ENCODE measurements around the gene RHOT2. TPM values are rescaled to one million over a fixed set of nuclear protein-coding genes. Genes with fewer than 3 reads are reported as not detected.
A peak's percentile ranks its signal among the peaks of the same experiment; 100 is the strongest.

Gene RHOT2
- total RNA-seq, 1 donor from 2014 or later = 34.0 TPM

DNA sequence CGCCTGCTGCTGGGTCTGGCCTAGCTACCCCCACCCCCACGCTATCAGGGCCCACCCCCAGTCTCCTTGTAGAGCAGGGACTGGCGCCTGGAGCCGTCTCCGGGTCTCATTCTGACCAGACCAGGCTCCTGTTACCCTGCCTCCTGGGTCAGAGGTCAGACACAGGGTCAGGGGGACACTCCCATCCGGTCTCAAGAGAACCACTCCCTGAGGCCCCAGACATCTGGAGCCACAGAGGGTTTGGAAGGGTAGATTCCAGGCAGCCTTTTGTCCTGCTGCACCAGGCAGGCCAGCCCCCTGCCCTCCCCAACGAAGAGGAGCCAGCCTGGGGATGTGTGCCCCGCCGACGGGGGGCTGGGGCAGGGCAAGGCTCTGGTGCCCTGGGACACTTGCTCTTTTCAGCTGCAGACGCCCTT, 38.1 kb upstream of the RHOT2 start:
- H3K36me3 ChIP-seq = no peaks in the 10 kb centered on the region
- H4K20me1 ChIP-seq (ENCODE audit: low read depth) = peaks cover 35% of the 10 kb centered on the region
- peaks cover 26% of the 10 kb centered on the region for H3K4me1 ChIP-seq
- H3K27ac Mint-ChIP-seq = peak overlapping the region; percentile 97
- H3K27ac ChIP-seq = peak overlapping the region; percentile 89
- H3K79me2 ChIP-seq (ENCODE audit: low read depth) = peaks cover 1% of the 10 kb centered on the region
- peak overlapping the region; percentile 64 for H3K4me3 ChIP-seq
- no peaks in the 10 kb centered on the region for H3K9me3 Mint-ChIP-seq
- H3K4me1 Mint-ChIP-seq = peaks cover 22% of the 10 kb centered on the region
- DNase-seq (ENCODE audit: low spot score) = peak; percentile 91
- H3K27me3 Mint-ChIP-seq (ENCODE audit: insufficient read depth, low read depth) = peaks cover 5% of the 10 kb centered on the region
- no peak overlapping the region for H3K9ac ChIP-seq
- H3K27me3 ChIP-seq = no peaks in the 10 kb centered on the region
- H3F3A ChIP-seq (ENCODE audit: low read depth) = peaks cover 24% of the 10 kb centered on the region
- H2AFZ ChIP-seq (replicated peaks) = no peak overlapping the region
- H3K9me3 ChIP-seq (ENCODE audit: low read depth) = no peaks in the 10 kb centered on the region
- H3K4me2 ChIP-seq = peak overlapping the region; percentile 93
- TF ChIP-seq EZH2phosphoT487 (IDR thresholded peaks at IDR 0.05) (no peak), EZH2 (IDR thresholded peaks at IDR 0.05) (no peak)
- TF ChIP-seq, protein P1, sequence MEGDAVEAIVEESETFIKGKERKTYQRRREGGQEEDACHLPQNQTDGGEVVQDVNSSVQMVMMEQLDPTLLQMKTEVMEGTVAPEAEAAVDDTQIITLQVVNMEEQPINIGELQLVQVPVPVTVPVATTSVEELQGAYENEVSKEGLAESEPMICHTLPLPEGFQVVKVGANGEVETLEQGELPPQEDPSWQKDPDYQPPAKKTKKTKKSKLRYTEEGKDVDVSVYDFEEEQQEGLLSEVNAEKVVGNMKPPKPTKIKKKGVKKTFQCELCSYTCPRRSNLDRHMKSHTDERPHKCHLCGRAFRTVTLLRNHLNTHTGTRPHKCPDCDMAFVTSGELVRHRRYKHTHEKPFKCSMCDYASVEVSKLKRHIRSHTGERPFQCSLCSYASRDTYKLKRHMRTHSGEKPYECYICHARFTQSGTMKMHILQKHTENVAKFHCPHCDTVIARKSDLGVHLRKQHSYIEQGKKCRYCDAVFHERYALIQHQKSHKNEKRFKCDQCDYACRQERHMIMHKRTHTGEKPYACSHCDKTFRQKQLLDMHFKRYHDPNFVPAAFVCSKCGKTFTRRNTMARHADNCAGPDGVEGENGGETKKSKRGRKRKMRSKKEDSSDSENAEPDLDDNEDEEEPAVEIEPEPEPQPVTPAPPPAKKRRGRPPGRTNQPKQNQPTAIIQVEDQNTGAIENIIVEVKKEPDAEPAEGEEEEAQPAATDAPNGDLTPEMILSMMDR (IDR thresholded peaks at IDR 0.05) = no peak
- peak overlapping the region; percentile 81 for H3K4me3 Mint-ChIP-seq
- H3K36me3 Mint-ChIP-seq = peaks cover 2% of the 10 kb centered on the region

DNA sequence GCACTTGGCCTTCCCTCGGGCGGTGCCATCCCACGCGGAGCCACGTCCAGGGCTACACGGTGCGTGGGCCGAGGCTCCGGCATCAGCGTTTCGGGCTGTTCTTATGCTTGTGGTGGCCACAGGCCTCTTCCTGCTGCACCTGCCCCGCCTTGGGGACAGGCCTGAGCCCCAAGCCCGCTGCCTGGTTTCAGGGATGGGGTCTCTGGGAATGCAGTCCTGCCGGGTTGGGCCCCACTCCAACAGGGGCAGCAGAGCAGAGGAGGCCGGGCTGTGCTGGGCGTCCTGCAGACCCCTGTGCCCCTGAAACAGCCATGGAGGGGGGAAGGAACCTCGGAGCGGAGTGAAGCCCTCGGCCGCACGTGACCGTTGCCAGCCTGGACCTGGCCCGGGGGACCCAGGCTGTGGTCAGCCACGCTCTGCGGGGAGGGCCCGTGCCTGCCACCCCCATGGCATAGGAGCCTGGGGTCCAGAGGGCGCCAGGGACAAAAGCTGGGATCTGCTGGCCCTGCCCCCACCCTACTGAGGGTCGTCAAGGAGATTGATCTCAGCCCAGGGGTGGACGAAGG, 37.6 kb upstream of the RHOT2 start:
- H3K36me3 ChIP-seq = no peaks in the 10 kb centered on the region
- peaks cover 24% of the 10 kb centered on the region for H3F3A ChIP-seq (ENCODE audit: low read depth)
- peaks cover 26% of the 10 kb centered on the region for H3K4me1 ChIP-seq
- H3K9ac ChIP-seq = no peak overlapping the region
- no peaks in the 10 kb centered on the region for H3K9me3 ChIP-seq (ENCODE audit: low read depth)
- Mint-ChIP-seq H3K9me3 (no peaks in the 10 kb centered on the region), H3K27me3 (ENCODE audit: insufficient read depth, low read depth) (peaks cover 5% of the 10 kb centered on the region), H3K27ac (peak overlapping the region; percentile 97), H3K4me1 (peaks cover 22% of the 10 kb centered on the region), H3K4me3 (peak overlapping the region; percentile 81), H3K36me3 (peaks cover 2% of the 10 kb centered on the region)
- peaks cover 40% of the 10 kb centered on the region for H4K20me1 ChIP-seq (ENCODE audit: low read depth)
- peaks cover 6% of the 10 kb centered on the region for H3K79me2 ChIP-seq (ENCODE audit: low read depth)
- no peak overlapping the region for H2AFZ ChIP-seq (replicated peaks)
- no peaks in the 10 kb centered on the region for H3K27me3 ChIP-seq
- TF ChIP-seq EZH2 (IDR thresholded peaks at IDR 0.05) = no peak
- TF ChIP-seq EZH2phosphoT487 (IDR thresholded peaks at IDR 0.05) = no peak
- TF ChIP-seq, protein P1 (IDR thresholded peaks at IDR 0.05) = no peak
- H3K4me2 ChIP-seq = peak overlapping the region; percentile 93
- peak overlapping the region; percentile 89 for H3K27ac ChIP-seq
- peak overlapping the region; percentile 64 for H3K4me3 ChIP-seq
- DNase-seq (ENCODE audit: low spot score) = peak; percentile 72

DNA sequence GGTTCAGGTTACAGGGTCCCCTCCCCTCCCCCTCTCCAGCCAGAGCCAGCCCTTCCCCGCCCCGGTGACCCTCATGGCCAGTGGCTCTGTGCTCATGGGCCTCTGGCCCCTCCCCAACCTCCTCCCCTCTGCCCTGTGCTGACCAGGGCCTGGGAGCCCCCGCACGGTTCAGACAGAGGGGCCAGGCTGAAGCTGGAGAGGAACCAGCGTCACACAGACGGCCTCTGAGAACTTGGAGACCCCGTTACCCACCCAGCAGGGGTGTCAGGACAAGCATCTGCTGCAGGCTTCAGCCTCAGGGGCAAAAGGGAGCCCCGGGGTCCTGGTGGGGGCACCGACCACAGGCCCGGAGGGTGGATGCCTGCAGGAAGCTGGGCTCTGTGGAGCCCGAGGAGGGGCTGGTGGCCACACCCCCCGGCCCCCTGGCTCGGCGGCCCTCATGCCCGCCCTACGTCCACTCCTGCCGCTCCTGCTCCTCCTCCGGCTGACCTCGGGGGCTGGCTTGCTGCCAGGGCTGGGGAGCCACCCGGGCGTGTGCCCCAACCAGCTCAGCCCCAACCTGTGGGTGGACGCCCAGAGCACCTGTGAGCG, 37.0 kb upstream of the RHOT2 start, which contains the start of gene WFIKKN1:
TSS of gene WFIKKN1 (plus strand) at position 171 of the 591 bp plus-strand sequence. CDS start at position 440, 269 bp downstream.
- TF ChIP-seq EZH2phosphoT487 (IDR thresholded peaks at IDR 0.05) (no peak), EZH2 (IDR thresholded peaks at IDR 0.05) (no peak)
- TF ChIP-seq, protein P1 (IDR thresholded peaks at IDR 0.05) = no peak
- H3K27ac ChIP-seq = peak within 1 kb of the TSS; percentile 89
- Mint-ChIP-seq H3K27me3 (ENCODE audit: insufficient read depth, low read depth) (peaks cover 5% of the 10 kb centered on the region), H3K9me3 (no peaks in the 10 kb centered on the region), H3K27ac (peak within 1 kb of the TSS; percentile 97), H3K4me1 (peaks cover 22% of the 10 kb centered on the region), H3K36me3 (peaks cover under 1% of the 10 kb centered on the region), H3K4me3 (peak within 1 kb of the TSS; percentile 81)
- H4K20me1 ChIP-seq (ENCODE audit: low read depth) = peaks cover 43% of the 10 kb centered on the region
- H3K9ac ChIP-seq = peak within 1 kb of the TSS; percentile 53
- H3K4me1 ChIP-seq = peaks cover 26% of the 10 kb centered on the region
- peak; percentile 98 for DNase-seq (ENCODE audit: low spot score)
- H3K79me2 ChIP-seq (ENCODE audit: low read depth) = peaks cover 12% of the 10 kb centered on the region
- H2AFZ ChIP-seq (replicated peaks) = no peak within 1 kb of the TSS
- no peaks in the 10 kb centered on the region for H3K36me3 ChIP-seq
- H3K9me3 ChIP-seq (ENCODE audit: low read depth) = no peaks in the 10 kb centered on the region
- peak within 1 kb of the TSS; percentile 64 for H3K4me3 ChIP-seq
- H3F3A ChIP-seq (ENCODE audit: low read depth) = peaks cover 24% of the 10 kb centered on the region
- H3K4me2 ChIP-seq = peak within 1 kb of the TSS; percentile 93
- H3K27me3 ChIP-seq = no peaks in the 10 kb centered on the region

Data from neural progenitor cell (in vitro differentiated cells).